Adipocyte (in vitro differentiated cells): ENCODE results near the gene ANP32B.
A peak's percentile ranks its signal among the peaks of the same experiment; 100 is the strongest.
"Not testable (repeated sequence)": the region's sequence is repeated elsewhere in the genome, so short reads cannot be mapped to it uniquely, and the experiment has no call there.

Experiments used
- DNase-seq: peaks from one replicate; pipeline ENCODE4 v3.0.0-alpha.2; 2015; ENCODE audit warnings: low read depth
- H3K27me3 ChIP-seq: replicated peaks from 2 replicates; pipeline ENCODE4 v1.7.0; 2013; ENCODE audit warnings: mild to moderate bottlenecking, low read length, moderate library complexity; ENCODE audit not compliant: control insufficient read depth, insufficient read depth
- H3K36me3 ChIP-seq: 2 replicates; pipeline ENCODE4 v1.7.0; 2013; ENCODE audit warnings: low read length, mild to moderate bottlenecking, moderate library complexity; ENCODE audit not compliant: control insufficient read depth, insufficient read depth, severe bottlenecking
- H3K4me1 ChIP-seq: 2 replicates; pipeline ENCODE4 v1.7.0; 2013; ENCODE audit warnings: mild to moderate bottlenecking, low read length, moderate library complexity; ENCODE audit not compliant: control insufficient read depth, insufficient read depth
- H3K4me3 ChIP-seq: 2 replicates; pipeline ENCODE4 v1.7.0; 2013; ENCODE audit warnings: mild to moderate bottlenecking, low read length, moderate library complexity
- H3K9ac ChIP-seq: 2 replicates; pipeline ENCODE4 v1.7.0; 2013; ENCODE audit warnings: mild to moderate bottlenecking, low read length, moderate library complexity
- H3K9me3 ChIP-seq: 2 replicates; pipeline ENCODE4 v1.7.0; 2013; ENCODE audit warnings: mild to moderate bottlenecking, low read length, moderate library complexity; ENCODE audit not compliant: control insufficient read depth

ANP32B gene

DNA sequence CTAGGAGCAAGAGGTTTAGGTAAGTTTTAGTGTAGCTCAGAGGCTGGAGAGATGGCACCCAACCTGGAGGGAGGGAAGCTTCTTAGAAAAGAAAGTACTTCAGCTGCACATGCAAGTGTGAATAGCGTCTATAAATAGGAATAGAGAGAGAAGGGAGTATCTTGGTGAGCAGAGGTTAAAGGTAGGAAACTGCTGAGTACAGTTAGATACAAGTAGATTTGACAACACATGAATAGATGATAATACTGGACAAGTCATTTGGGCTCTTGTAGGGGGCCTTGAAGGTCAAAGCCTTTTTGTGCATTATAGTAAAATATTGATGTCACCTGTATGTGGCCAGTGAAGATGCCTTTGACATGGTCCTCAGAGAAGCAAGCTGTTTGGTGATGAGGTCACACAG lies 34.2 kb downstream of the ANP32B start:
- DNase-seq: no peak
- Histone ChIP-seq H3K9me3 (no peaks in the 10 kb centered on the region), H3K9ac (no peak overlapping the region), H3K27me3 (no peaks in the 10 kb centered on the region), H3K36me3 (peaks cover 74% of the 10 kb centered on the region), H3K4me1 (no peaks in the 10 kb centered on the region), H3K4me3 (no peak overlapping the region)

DNA sequence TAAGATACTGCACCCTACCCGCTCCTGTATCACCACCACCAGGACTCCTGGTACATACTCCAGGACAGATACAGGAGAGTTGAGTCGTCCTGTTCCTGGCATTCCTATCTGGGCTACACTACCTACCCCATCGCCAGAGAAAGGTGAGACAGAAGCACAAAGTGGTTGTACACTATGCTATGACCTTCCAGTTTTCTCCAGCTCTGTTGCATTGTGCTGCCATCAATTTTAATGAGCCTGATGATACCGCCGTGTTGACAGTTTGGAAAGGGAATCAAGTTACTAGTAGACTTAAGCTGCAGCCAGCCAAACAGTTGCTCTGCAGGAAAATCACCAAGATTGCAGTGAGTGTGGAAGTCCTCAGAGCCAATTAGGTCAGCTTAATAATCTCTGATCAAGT lies 35.2 kb downstream of the ANP32B start:
- DNase-seq: no peak
- Histone ChIP-seq H3K36me3 (peaks cover 64% of the 10 kb centered on the region), H3K4me3 (no peak overlapping the region), H3K9me3 (no peaks in the 10 kb centered on the region), H3K9ac (no peak overlapping the region), H3K27me3 (no peaks in the 10 kb centered on the region), H3K4me1 (no peaks in the 10 kb centered on the region)

DNA sequence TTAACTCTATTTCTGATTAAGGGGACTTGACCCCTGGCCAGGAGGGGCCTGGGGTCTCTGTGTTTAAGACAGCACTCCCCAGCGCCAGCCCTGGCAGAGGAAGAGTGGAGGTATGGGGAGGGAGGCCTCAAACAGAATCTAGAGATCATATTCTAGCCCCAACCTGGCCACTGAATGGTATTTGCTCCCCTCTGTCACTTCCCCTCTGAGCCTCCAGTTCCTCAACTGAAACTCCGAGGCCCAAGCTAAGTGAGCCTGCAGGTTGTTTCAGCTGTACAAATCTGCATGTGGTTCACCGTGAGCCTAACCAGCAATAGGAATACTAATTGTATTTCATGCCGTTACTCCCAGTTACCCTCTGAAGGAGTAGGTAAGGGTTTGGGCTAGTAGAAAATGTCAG lies 36.0 kb downstream of the ANP32B start:
- Histone ChIP-seq H3K9me3 (no peaks in the 10 kb centered on the region), H3K9ac (no peak overlapping the region), H3K27me3 (no peaks in the 10 kb centered on the region), H3K36me3 (peaks cover 56% of the 10 kb centered on the region), H3K4me3 (no peak overlapping the region), H3K4me1 (no peaks in the 10 kb centered on the region)
- DNase-seq: no peak

DNA sequence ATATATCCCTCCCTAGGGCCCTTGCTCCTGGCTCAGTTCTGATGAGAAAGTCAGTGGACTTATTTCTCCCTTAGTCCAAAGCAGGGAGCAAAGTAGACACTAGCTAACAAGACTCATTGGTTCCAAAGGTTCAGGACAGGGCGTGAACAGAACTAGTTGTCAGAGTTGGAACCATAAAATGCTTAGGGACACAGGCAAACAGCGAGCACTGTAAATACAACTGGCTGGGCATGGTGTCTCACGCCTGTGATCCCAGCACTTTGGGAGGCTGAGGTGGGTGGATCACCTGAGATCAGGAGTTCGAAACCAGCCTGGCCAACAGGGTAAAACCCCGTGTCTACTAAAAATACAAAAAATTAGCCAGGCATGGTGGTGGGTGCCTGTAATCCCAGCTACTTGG lies 36.7 kb downstream of the ANP32B start:
- not testable (repeated sequence) for H3K4me3 ChIP-seq, H3K27me3 ChIP-seq, DNase-seq, H3K9me3 ChIP-seq, H3K4me1 ChIP-seq, H3K9ac ChIP-seq
- peaks cover 49% of the 10 kb centered on the region for H3K36me3 ChIP-seq

- Histone ChIP-seq H3K4me3 (no peak overlapping the region), H3K9me3 (no peaks in the 10 kb centered on the region), H3K27me3 (no peaks in the 10 kb centered on the region), H3K36me3 (peaks cover 41% of the 10 kb centered on the region), H3K9ac (no peak overlapping the region), H3K4me1 (no peaks in the 10 kb centered on the region)
- no peak for DNase-seq
These were observed 37.5 kb downstream of the ANP32B start for GRCh38 chr9:98020476-98021145.

- H3K4me3 ChIP-seq: no peak overlapping the region
- H3K27me3 ChIP-seq: no peaks in the 10 kb centered on the region
- no peaks in the 10 kb centered on the region for H3K9me3 ChIP-seq
- H3K9ac ChIP-seq: no peak overlapping the region
- DNase-seq: no peak
- peaks cover 33% of the 10 kb centered on the region for H3K36me3 ChIP-seq
- no peaks in the 10 kb centered on the region for H3K4me1 ChIP-seq
These were observed 38.3 kb downstream of the ANP32B start for GRCh38 chr9:98021306-98022040.

DNA sequence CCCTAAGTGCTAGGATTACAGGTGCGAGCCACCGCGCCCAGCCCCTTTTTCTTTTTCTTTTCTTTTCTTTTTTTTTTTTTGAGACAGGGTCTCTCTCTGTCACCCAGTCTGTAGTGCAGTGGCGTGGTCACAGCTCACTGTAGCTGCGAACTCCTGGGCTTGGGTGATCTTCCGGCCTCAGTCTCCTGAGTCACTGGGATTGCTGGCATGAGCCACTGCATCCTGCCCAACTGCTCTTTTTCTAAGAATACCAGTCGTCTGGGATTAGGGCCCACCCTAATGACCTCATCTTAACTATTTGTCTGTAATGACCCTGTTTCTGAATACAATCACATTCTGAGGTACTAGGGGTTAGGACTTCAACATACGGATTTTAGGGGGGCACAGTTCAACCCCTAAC lies 39.3 kb downstream of the ANP32B start:
- no peaks in the 10 kb centered on the region for H3K27me3 ChIP-seq
- H3K9me3 ChIP-seq: no peaks in the 10 kb centered on the region
- H3K4me1 ChIP-seq: no peaks in the 10 kb centered on the region
- H3K4me3 ChIP-seq: no peak overlapping the region
- DNase-seq: no peak
- peaks cover 23% of the 10 kb centered on the region for H3K36me3 ChIP-seq
- no peak overlapping the region for H3K9ac ChIP-seq

- H3K27me3 ChIP-seq: no peaks in the 10 kb centered on the region
- no peaks in the 10 kb centered on the region for H3K9me3 ChIP-seq
- no peak overlapping the region for H3K9ac ChIP-seq
- H3K36me3 ChIP-seq: peaks cover 1% of the 10 kb centered on the region
- no peaks in the 10 kb centered on the region for H3K4me1 ChIP-seq
- DNase-seq: no peak
- no peak overlapping the region for H3K4me3 ChIP-seq
These were observed 41.6 kb downstream of the ANP32B start for GRCh38 chr9:98024702-98025101.

GRCh38 chr9:98031169-98031568 lies 48.0 kb downstream of the ANP32B start:
- Histone ChIP-seq H3K9ac (no peak overlapping the region), H3K36me3 (no peaks in the 10 kb centered on the region), H3K9me3 (no peaks in the 10 kb centered on the region), H3K4me1 (peaks cover 5% of the 10 kb centered on the region), H3K4me3 (no peak overlapping the region), H3K27me3 (no peaks in the 10 kb centered on the region)
- no peak for DNase-seq

DNA sequence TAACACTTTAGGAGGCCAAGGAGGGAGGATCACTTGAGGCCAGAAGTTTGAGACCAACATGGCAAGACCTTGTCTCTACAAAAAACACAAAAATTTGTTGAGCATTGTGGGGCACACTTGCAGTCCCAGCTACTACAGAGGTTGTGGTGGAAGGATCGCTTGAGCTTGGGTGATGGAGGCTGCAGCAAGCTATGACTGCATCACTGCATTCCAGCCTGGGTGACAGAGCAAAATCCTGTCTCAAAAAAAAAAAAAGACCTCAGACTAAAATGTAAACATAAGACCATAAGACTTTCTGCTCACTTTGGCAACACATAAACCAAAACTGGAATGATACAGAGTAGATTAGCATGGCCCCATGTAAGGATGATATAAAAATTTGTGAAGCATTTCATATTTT lies 48.8 kb downstream of the ANP32B start:
- no peaks in the 10 kb centered on the region for H3K36me3 ChIP-seq
- peak; percentile 36 for DNase-seq
- no peak overlapping the region for H3K4me3 ChIP-seq
- H3K9me3 ChIP-seq: no peaks in the 10 kb centered on the region
- no peak overlapping the region for H3K9ac ChIP-seq
- H3K4me1 ChIP-seq: peaks cover 5% of the 10 kb centered on the region
- H3K27me3 ChIP-seq: no peaks in the 10 kb centered on the region

DNA sequence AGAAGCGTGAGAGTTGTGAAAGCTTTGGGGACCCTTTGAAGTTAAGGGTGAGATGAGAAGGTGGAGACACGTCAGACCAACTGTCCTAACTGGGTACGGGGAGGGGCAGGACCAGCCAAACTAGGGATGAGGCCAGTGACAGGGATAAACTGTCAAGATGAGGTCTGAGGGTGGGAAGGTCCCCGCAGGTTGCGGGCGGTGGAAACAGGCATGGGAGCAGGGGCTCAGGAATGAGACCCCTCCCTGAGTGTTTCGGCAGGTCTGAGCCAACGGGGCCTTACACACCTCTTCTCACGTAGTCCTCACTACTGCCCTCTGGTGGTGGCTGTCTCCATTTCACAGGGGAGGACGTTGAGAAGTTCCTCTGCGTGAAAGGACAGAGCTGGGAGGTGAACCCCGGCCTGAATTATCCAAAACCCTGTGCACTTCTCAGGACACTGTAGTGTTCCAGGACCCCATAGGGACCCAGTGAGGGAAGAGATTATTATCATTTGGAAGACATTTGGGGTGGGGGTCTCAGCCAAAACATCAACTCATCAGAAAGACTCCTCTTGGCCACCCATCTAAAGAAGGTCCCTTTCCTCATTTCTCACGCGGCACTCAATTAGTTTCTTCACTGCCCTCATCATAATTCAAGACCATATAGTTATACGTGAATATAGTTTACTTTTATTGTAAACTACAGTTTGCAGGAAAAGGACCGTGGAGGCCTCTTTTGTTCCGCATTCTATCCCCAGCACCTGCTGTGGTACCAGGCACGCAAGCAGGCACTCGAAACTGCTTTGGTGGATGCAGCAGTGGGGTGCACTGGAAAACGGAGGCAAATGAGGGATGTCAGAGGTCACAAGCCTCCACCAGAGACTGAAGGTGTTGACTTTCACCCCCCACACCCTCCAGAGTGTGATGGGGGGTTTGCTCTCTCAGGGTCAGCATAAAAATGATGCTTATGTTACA lies 51.7 kb downstream of the ANP32B start:
- no peak overlapping the region for H3K4me3 ChIP-seq
- H3K9me3 ChIP-seq: no peaks in the 10 kb centered on the region
- DNase-seq: peak; percentile 86
- peaks cover 10% of the 10 kb centered on the region for H3K4me1 ChIP-seq
- H3K36me3 ChIP-seq: no peaks in the 10 kb centered on the region
- no peak overlapping the region for H3K9ac ChIP-seq
- H3K27me3 ChIP-seq: no peaks in the 10 kb centered on the region
